ENCODE measurements around the gene MRTFA. TPM values are rescaled to one million over a fixed set of nuclear protein-coding genes. Genes with fewer than 3 reads are reported as not detected.

Gene MRTFA
- total and polyA plus RNA-seq, 4 donors: 7.5 to 22.0 (median 9.6) TPM

DNA sequence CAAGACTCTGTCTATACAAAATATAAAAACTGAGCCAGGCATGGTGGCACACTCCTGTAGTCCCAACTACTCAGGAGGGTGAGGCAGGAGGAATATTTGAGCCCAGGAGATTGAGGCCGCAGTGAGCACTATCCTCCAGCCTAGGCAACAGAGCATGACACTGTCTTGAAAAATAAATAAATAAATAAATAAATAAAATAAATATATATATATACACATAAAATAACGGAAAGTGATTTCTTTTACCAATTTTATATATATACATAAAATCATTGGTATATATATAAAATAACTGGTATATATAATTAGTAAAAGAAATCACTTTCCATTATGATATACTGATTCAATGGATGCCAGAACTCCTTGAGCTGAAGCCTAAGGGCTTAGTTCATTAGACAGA is 91.8 kb downstream of the MRTFA start:
- Histone ChIP-seq H3K36me3 (ENCODE audit: control insufficient read depth in 4 of 4, insufficient read depth in 3 of 4, low read depth in 1 of 4, low read length in 3 of 4) (peaks cover 0 to 2% (median 0%) of the 10 kb centered on the region in 4 donors), H3K27ac (ENCODE audit: low read depth in 1 of 2, low read length in 2 of 2) (no peak overlapping the region), H3K27me3 (ENCODE audit: control insufficient read depth in 4 of 4, insufficient read depth in 4 of 4, low read length in 3 of 4) (no peaks in the 10 kb centered on the region), H3K9ac (ENCODE audit: low read depth in 1 of 2, low read length in 2 of 2) (no peak overlapping the region), H3K9me3 (ENCODE audit: control insufficient read depth in 4 of 4, low read length in 3 of 4) (no peaks in the 10 kb centered on the region), H3K4me3 (ENCODE audit: low read depth in 1 of 3, low read length in 3 of 3) (no peak overlapping the region), H3K4me1 (ENCODE audit: control insufficient read depth in 4 of 4, insufficient read depth in 4 of 4, low read length in 3 of 4) (no peaks in the 10 kb centered on the region)
- TF ChIP-seq FOXA1 (IDR thresholded peaks at IDR 0.05) (no peak), JUND (IDR thresholded peaks at IDR 0.05) (no peak), EGR1 (IDR thresholded peaks at IDR 0.05; ENCODE audit: low read depth in 2 of 2) (no peak), RXRA (IDR thresholded peaks at IDR 0.05) (no peak), SP1 (IDR thresholded peaks at IDR 0.05) (no peak)
- DNase-seq (ENCODE audit: low spot score): no peak
- WGBS: over 99% methylated on average over 2 of the region's 2 CpGs

DNA sequence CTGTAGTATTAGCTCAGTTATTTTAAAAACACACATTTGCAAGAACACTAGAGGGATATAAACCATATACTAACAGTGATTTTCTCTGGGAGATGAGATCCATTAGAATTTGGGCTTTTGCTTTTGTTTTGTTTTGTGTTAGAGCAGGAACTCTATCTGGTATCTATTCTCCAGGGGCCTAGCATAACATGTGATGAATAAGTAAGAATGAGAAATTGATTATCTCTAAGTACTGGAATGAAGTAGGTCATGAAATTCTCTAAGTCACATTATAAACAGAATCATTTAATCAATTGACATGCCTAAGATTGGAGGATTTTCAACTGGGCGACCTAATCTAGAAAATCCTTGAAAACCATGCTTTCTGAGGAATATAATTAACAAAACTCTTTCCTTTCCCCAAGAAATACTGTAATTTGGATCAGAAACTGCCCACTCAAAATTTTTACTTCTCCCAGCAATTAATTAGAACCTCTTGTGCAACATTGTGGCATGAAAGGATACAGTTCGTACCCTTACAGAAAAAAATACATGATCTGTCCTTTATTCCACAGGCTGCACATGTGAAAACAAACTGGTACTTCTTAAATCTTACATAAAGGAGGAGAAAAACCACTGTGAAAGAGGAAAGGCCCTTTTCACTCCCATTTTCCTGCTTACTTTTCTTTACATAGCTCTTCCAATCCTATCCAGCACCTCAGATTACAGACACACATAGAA is 93.5 kb downstream of the MRTFA start:
- 86% methylated on average over 2 of the region's 2 CpGs for WGBS
- Histone ChIP-seq H3K9me3 (ENCODE audit: control insufficient read depth in 4 of 4, low read length in 3 of 4) (no peaks in the 10 kb centered on the region), H3K36me3 (ENCODE audit: control insufficient read depth in 4 of 4, insufficient read depth in 3 of 4, low read depth in 1 of 4, low read length in 3 of 4) (no peaks in the 10 kb centered on the region), H3K4me3 (ENCODE audit: low read depth in 1 of 3, low read length in 3 of 3) (no peak overlapping the region), H3K27ac (ENCODE audit: low read depth in 1 of 2, low read length in 2 of 2) (no peak overlapping the region), H3K9ac (ENCODE audit: low read depth in 1 of 2, low read length in 2 of 2) (no peak overlapping the region), H3K4me1 (ENCODE audit: control insufficient read depth in 4 of 4, insufficient read depth in 4 of 4, low read length in 3 of 4) (no peaks in the 10 kb centered on the region), H3K27me3 (ENCODE audit: control insufficient read depth in 4 of 4, insufficient read depth in 4 of 4, low read length in 3 of 4) (no peaks in the 10 kb centered on the region)
- no peak for DNase-seq (ENCODE audit: low spot score)
- no peak for TF ChIP-seq YY1 (IDR thresholded peaks at IDR 0.05)
- no peak for TF ChIP-seq GABPA (IDR thresholded peaks at IDR 0.05 in 1 of 2, conservative IDR thresholded peaks at IDR 0.05 in 1 of 2)

DNA sequence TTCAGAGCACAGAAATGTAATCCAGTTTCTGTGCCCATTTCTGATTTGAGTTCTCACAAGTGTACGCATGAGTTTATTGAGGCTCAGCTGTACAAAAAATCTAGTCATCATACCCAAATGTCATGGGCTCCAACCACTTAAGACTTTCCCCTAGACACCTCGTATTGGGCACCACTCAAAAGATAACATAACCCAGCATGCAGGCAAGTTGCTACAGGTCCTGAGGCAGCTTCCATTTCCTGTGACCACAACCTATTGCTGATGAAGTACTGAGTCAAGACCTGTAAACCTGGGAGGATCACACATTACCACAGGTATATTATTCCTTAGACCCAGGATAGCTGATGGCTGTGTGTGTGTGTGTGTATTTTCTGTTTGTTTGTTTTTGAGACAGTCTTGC is 95.2 kb downstream of the MRTFA start:
- Histone ChIP-seq H3K36me3 (ENCODE audit: control insufficient read depth in 4 of 4, insufficient read depth in 3 of 4, low read depth in 1 of 4, low read length in 3 of 4) (no peaks in the 10 kb centered on the region), H3K9me3 (ENCODE audit: control insufficient read depth in 4 of 4, low read length in 3 of 4) (no peaks in the 10 kb centered on the region), H3K9ac (ENCODE audit: low read depth in 1 of 2, low read length in 2 of 2) (no peak overlapping the region), H3K27me3 (ENCODE audit: control insufficient read depth in 4 of 4, insufficient read depth in 4 of 4, low read length in 3 of 4) (no peaks in the 10 kb centered on the region), H3K4me3 (ENCODE audit: low read depth in 1 of 3, low read length in 3 of 3) (no peak overlapping the region), H3K27ac (ENCODE audit: low read depth in 1 of 2, low read length in 2 of 2) (no peak overlapping the region), H3K4me1 (ENCODE audit: control insufficient read depth in 4 of 4, insufficient read depth in 4 of 4, low read length in 3 of 4) (no peaks in the 10 kb centered on the region)
- no peak for TF ChIP-seq JUND (IDR thresholded peaks at IDR 0.05)
- no peak for TF ChIP-seq HNF4G (IDR thresholded peaks at IDR 0.05)
- TF ChIP-seq, protein P1, sequence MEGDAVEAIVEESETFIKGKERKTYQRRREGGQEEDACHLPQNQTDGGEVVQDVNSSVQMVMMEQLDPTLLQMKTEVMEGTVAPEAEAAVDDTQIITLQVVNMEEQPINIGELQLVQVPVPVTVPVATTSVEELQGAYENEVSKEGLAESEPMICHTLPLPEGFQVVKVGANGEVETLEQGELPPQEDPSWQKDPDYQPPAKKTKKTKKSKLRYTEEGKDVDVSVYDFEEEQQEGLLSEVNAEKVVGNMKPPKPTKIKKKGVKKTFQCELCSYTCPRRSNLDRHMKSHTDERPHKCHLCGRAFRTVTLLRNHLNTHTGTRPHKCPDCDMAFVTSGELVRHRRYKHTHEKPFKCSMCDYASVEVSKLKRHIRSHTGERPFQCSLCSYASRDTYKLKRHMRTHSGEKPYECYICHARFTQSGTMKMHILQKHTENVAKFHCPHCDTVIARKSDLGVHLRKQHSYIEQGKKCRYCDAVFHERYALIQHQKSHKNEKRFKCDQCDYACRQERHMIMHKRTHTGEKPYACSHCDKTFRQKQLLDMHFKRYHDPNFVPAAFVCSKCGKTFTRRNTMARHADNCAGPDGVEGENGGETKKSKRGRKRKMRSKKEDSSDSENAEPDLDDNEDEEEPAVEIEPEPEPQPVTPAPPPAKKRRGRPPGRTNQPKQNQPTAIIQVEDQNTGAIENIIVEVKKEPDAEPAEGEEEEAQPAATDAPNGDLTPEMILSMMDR (IDR thresholded peaks at IDR 0.05; ENCODE audit: low read depth, low read length, missing input control): no peak
- no peak for TF ChIP-seq GABPA (IDR thresholded peaks at IDR 0.05 in 1 of 2, conservative IDR thresholded peaks at IDR 0.05 in 1 of 2)
- TF ChIP-seq RAD21 (IDR thresholded peaks at IDR 0.05): no peak
- no peak for TF ChIP-seq RXRA (IDR thresholded peaks at IDR 0.05)
- TF ChIP-seq, protein P2, sequence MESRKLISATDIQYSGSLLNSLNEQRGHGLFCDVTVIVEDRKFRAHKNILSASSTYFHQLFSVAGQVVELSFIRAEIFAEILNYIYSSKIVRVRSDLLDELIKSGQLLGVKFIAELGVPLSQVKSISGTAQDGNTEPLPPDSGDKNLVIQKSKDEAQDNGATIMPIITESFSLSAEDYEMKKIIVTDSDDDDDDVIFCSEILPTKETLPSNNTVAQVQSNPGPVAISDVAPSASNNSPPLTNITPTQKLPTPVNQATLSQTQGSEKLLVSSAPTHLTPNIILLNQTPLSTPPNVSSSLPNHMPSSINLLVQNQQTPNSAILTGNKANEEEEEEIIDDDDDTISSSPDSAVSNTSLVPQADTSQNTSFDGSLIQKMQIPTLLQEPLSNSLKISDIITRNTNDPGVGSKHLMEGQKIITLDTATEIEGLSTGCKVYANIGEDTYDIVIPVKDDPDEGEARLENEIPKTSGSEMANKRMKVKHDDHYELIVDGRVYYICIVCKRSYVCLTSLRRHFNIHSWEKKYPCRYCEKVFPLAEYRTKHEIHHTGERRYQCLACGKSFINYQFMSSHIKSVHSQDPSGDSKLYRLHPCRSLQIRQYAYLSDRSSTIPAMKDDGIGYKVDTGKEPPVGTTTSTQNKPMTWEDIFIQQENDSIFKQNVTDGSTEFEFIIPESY (IDR thresholded peaks at IDR 0.05): no peak
- no peak for TF ChIP-seq FOXA2 (IDR thresholded peaks at IDR 0.05)
- TF ChIP-seq NR2F2 (IDR thresholded peaks at IDR 0.05): no peak
- no peak for DNase-seq (ENCODE audit: low spot score)
- WGBS: 87% methylated on average over 2 of the region's 2 CpGs
